Measurements from ENCODE around the gene S100P. TPM values are rescaled to one million over a fixed set of nuclear protein-coding genes. Genes with fewer than 3 reads are reported as not detected.

S100P gene
- total and polyA plus RNA-seq, 2 donors (not counting 1 experiment from before 2014, with no cell fraction given): 0.07 TPM; not detected in 1

- Mint-ChIP-seq H3K27ac (no peak overlapping the region), H3K9me3 (ENCODE audit: insufficient read depth) (no peaks in the 10 kb centered on the region), H3K4me3 (no peak overlapping the region), H3K27me3 (peaks cover 20% of the 10 kb centered on the region), H3K4me1 (no peaks in the 10 kb centered on the region)
- no peak overlapping the region for H3K4me2 ChIP-seq (replicated peaks; ENCODE audit: low read depth, low read length, poor library complexity, severe bottlenecking)
- H3K79me2 ChIP-seq (ENCODE audit: control insufficient read depth, insufficient read depth, low read length): no peaks in the 10 kb centered on the region
- TF ChIP-seq EZH2 (IDR thresholded peaks at IDR 0.05; ENCODE audit: borderline replicate concordance, insufficient read depth, low read depth, low read length, poor library complexity, severe bottlenecking): no peak
- no peak for TF ChIP-seq CTCF (IDR thresholded peaks at IDR 0.05)
- ATAC-seq (ENCODE audit: low read depth) (no peak), DNase-seq (no peak)
- peaks cover 0 to 15% (median 0%) of the 10 kb centered on the region in 3 donors for H3K9me3 ChIP-seq (ENCODE audit: control extremely low read depth in 1 of 3, control insufficient read depth in 2 of 3, insufficient read depth in 1 of 3, low read length in 2 of 3)
- CTCF ChIA-PET: no interaction called here
- no peak overlapping the region for H3K27ac ChIP-seq (ENCODE audit: low read length in 2 of 2)
- peaks cover 10 to 17% of the 10 kb centered on the region in 2 donors for H3K4me1 ChIP-seq (ENCODE audit: control insufficient read depth in 2 of 2, insufficient read depth in 2 of 2, low read length in 2 of 2)
- H3K36me3 ChIP-seq (replicated peaks in 1 of 2; ENCODE audit: control extremely low read depth in 1 of 2, control insufficient read depth in 1 of 2, extremely low read depth in 1 of 2, insufficient read depth in 2 of 2, low read length in 1 of 2): no peaks in the 10 kb centered on the region
- no peaks in the 10 kb centered on the region for H4K20me1 ChIP-seq (ENCODE audit: control insufficient read depth, insufficient read depth, low read length, poor library complexity, severe bottlenecking)
- H3K4me3 ChIP-seq (ENCODE audit: control extremely low read depth in 1 of 5, extremely low read depth in 1 of 5, insufficient read depth in 1 of 5, low read depth in 2 of 5, low read length in 4 of 5): no peak overlapping the region
- 100% methylated on average over 6 of the region's 9 CpGs for WGBS (ENCODE audit: insufficient coverage)
- intact Hi-C loops (cut with micrococcal nuclease): no loop called here
- no peak overlapping the region for H3K9ac ChIP-seq (ENCODE audit: low read length)
- H2AFZ ChIP-seq (ENCODE audit: insufficient read depth, low read depth, low read length, poor library complexity, severe bottlenecking): no peak overlapping the region
- POLR2A ChIA-PET: no interaction called here
- peaks cover 0 to 41% (median 21%) of the 10 kb centered on the region in 4 experiments for H3K27me3 ChIP-seq (replicated peaks in 1 of 4; ENCODE audit: control extremely low read depth in 1 of 4, control insufficient read depth in 3 of 4, insufficient read depth in 4 of 4, low read length in 3 of 4)
These were observed 28.4 kb upstream of the S100P start for GRCh38 chr4:6665320-6665654.

GRCh38 chr4:6668391-6668790 lies 25.3 kb upstream of the S100P start:
- no peak overlapping the region for H3K4me2 ChIP-seq (replicated peaks; ENCODE audit: low read depth, low read length, poor library complexity, severe bottlenecking)
- H3K4me3 ChIP-seq (ENCODE audit: control extremely low read depth in 1 of 5, extremely low read depth in 1 of 5, insufficient read depth in 1 of 5, low read depth in 2 of 5, low read length in 4 of 5): no peak overlapping the region
- peaks cover 0 to 17% (median 0%) of the 10 kb centered on the region in 3 donors for H3K9me3 ChIP-seq (ENCODE audit: control extremely low read depth in 1 of 3, control insufficient read depth in 2 of 3, insufficient read depth in 1 of 3, low read length in 2 of 3)
- ChIA-PET POLR2A (no interaction called here), CTCF (no interaction called here)
- WGBS (ENCODE audit: insufficient coverage): 70% methylated on average over 7 of the region's 11 CpGs
- peaks cover 15 to 16% of the 10 kb centered on the region in 2 donors for H3K4me1 ChIP-seq (ENCODE audit: control insufficient read depth in 2 of 2, insufficient read depth in 2 of 2, low read length in 2 of 2)
- H4K20me1 ChIP-seq (ENCODE audit: control insufficient read depth, insufficient read depth, low read length, poor library complexity, severe bottlenecking): no peaks in the 10 kb centered on the region
- Mint-ChIP-seq H3K27me3 (peaks cover 3% of the 10 kb centered on the region), H3K4me1 (peaks cover 3% of the 10 kb centered on the region), H3K4me3 (no peak overlapping the region), H3K9me3 (ENCODE audit: insufficient read depth) (no peaks in the 10 kb centered on the region), H3K27ac (no peak overlapping the region)
- peaks cover 0 to 18% (median 12%) of the 10 kb centered on the region in 4 experiments for H3K27me3 ChIP-seq (replicated peaks in 1 of 4; ENCODE audit: control extremely low read depth in 1 of 4, control insufficient read depth in 3 of 4, insufficient read depth in 4 of 4, low read length in 3 of 4)
- no peaks in the 10 kb centered on the region for H3K36me3 ChIP-seq (replicated peaks in 1 of 2; ENCODE audit: control extremely low read depth in 1 of 2, control insufficient read depth in 1 of 2, extremely low read depth in 1 of 2, insufficient read depth in 2 of 2, low read length in 1 of 2)
- no peak for ATAC-seq (ENCODE audit: low read depth)
- H2AFZ ChIP-seq (ENCODE audit: insufficient read depth, low read depth, low read length, poor library complexity, severe bottlenecking): no peak overlapping the region
- H3K79me2 ChIP-seq (ENCODE audit: control insufficient read depth, insufficient read depth, low read length): no peaks in the 10 kb centered on the region
- no peak overlapping the region for H3K27ac ChIP-seq (ENCODE audit: low read length in 2 of 2)
- intact Hi-C loops (cut with micrococcal nuclease): no loop called here
- DNase-seq: no peak
- TF ChIP-seq CTCF (IDR thresholded peaks at IDR 0.05): no peak
- no peak for TF ChIP-seq EZH2 (IDR thresholded peaks at IDR 0.05; ENCODE audit: borderline replicate concordance, insufficient read depth, low read depth, low read length, poor library complexity, severe bottlenecking)
- H3K9ac ChIP-seq (ENCODE audit: low read length): no peak overlapping the region

Data from B cell (primary cell).